GM21576 (cell line): ENCODE measurements around the gene TAF5L.
"Not testable (repeated sequence)": the region's sequence is repeated elsewhere in the genome, so short reads cannot be mapped to it uniquely, and the experiment has no call there.

Source experiments
- ATAC-seq: cut with Tn5 transposase; IDR thresholded peaks from one replicate; pipeline ENCODE4 v1.9.1; 2021; ENCODE audit warnings: mild to moderate bottlenecking, moderate library complexity; ENCODE audit not compliant: unreplicated experiment

TAF5L gene

GRCh38 chr1:229570891-229571516, 54.9 kb downstream of the TAF5L start:
- no peak for ATAC-seq

GRCh38 chr1:229570305-229570704, 55.6 kb downstream of the TAF5L start:
- no peak for ATAC-seq

GRCh38 chr1:229567109-229567868, 58.6 kb downstream of the TAF5L start:
- ATAC-seq = no peak

- ATAC-seq = no peak
These were observed 62.2 kb downstream of the TAF5L start for GRCh38 chr1:229563701-229564100.

- no peak for ATAC-seq
These were observed 62.7 kb downstream of the TAF5L start for GRCh38 chr1:229563241-229563640.

GRCh38 chr1:229562686-229563085, 63.2 kb downstream of the TAF5L start:
- ATAC-seq = no peak

- no peak for ATAC-seq
These were observed 64.8 kb downstream of the TAF5L start for GRCh38 chr1:229561141-229561540.

GRCh38 chr1:229560124-229560523, 65.8 kb downstream of the TAF5L start:
- ATAC-seq = not testable (repeated sequence)

- not testable (repeated sequence) for ATAC-seq
These were observed 66.6 kb downstream of the TAF5L start for GRCh38 chr1:229559336-229559801.

GRCh38 chr1:229558460-229559335, 67.2 kb downstream of the TAF5L start, which contains the start of gene ABCB10:
ABCB10 (minus strand) TSS chr1:229558707; CDS start chr1:229558652, 55 bp downstream.
- ATAC-seq = peak; percentile 85

- ATAC-seq = peak; percentile 29
These were observed 68.0 kb downstream of the TAF5L start for GRCh38 chr1:229557913-229558414.

- peak; percentile 25 for ATAC-seq
These were observed 68.6 kb downstream of the TAF5L start for GRCh38 chr1:229557200-229557850.

GRCh38 chr1:229554886-229555621, 70.9 kb downstream of the TAF5L start:
- no peak for ATAC-seq

GRCh38 chr1:229553621-229554130, 72.2 kb downstream of the TAF5L start:
- ATAC-seq = no peak

- no peak for ATAC-seq
These were observed 73.2 kb downstream of the TAF5L start for GRCh38 chr1:229552732-229553131.

- ATAC-seq = no peak
These were observed 74.9 kb downstream of the TAF5L start for GRCh38 chr1:229550812-229551567.

- ATAC-seq = no peak
These were observed 78.4 kb downstream of the TAF5L start for GRCh38 chr1:229547542-229547941.

GRCh38 chr1:229544587-229544986, 81.3 kb downstream of the TAF5L start:
- ATAC-seq = no peak
